Fibroblast of lung (primary cell): ENCODE measurements around the gene PRRT1.

Source experiments
- EZH2 ChIP-seq: IDR thresholded peaks from 2 replicates; pipeline ENCODE4 v1.5.1; 2012; ENCODE audit warnings: low read length, control low read depth, mild to moderate bottlenecking; ENCODE audit errors: missing control alignments
- TF ChIP-seq, protein P1 (sequence below), 2 donors: IDR thresholded peaks in 1 of 2; conservative IDR thresholded peaks in 1 of 2; 1 replicate in 1 of 2; 2 replicates in 1 of 2; pipeline ENCODE4 v1.5.1; 2011 to 2012; ENCODE audit warnings: low read length in 2 of 2, control low read depth in 1 of 2, inconsistent platforms in 1 of 2, low read depth in 1 of 2, mild to moderate bottlenecking in 1 of 2

DNA sequence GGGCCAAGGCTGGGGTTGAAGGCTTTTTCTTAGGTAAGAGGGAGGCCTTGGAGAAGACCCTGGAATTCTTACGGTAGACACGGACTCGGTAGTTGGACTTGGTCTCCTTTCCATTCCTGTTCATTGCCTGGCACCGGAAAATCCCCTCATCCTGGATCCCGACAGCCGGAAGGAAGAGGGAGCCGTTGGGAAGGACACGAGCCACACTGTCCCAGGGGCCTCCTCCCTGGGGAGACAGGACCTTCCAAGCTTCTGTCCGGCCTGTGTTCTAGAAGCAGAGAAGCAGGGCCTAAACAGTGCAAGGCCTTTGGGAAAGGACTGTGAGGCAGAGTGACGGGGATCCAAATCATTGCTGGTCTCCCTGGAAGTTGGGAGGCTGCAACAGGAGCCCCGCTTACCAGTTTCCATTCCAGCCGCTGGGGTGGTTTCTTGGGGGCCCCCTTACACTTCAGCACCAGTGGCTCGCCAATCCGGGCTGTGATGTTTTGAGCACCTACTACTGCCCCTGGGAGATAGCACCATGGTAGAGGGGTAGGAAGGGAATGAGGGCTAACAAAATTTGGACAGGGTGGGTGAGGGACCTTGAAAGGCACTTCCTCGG, 31.8 kb upstream of the PRRT1 start:
- TF ChIP-seq, protein P1, sequence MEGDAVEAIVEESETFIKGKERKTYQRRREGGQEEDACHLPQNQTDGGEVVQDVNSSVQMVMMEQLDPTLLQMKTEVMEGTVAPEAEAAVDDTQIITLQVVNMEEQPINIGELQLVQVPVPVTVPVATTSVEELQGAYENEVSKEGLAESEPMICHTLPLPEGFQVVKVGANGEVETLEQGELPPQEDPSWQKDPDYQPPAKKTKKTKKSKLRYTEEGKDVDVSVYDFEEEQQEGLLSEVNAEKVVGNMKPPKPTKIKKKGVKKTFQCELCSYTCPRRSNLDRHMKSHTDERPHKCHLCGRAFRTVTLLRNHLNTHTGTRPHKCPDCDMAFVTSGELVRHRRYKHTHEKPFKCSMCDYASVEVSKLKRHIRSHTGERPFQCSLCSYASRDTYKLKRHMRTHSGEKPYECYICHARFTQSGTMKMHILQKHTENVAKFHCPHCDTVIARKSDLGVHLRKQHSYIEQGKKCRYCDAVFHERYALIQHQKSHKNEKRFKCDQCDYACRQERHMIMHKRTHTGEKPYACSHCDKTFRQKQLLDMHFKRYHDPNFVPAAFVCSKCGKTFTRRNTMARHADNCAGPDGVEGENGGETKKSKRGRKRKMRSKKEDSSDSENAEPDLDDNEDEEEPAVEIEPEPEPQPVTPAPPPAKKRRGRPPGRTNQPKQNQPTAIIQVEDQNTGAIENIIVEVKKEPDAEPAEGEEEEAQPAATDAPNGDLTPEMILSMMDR (conservative IDR thresholded peaks at IDR 0.05 in 1 of 2, IDR thresholded peaks at IDR 0.05 in 1 of 2; ENCODE audit: low read depth in 1 of 2, low read length in 2 of 2), result no peak
- TF ChIP-seq EZH2, result no peak
